ENCODE measurements around the gene SNAI1.

DNA sequence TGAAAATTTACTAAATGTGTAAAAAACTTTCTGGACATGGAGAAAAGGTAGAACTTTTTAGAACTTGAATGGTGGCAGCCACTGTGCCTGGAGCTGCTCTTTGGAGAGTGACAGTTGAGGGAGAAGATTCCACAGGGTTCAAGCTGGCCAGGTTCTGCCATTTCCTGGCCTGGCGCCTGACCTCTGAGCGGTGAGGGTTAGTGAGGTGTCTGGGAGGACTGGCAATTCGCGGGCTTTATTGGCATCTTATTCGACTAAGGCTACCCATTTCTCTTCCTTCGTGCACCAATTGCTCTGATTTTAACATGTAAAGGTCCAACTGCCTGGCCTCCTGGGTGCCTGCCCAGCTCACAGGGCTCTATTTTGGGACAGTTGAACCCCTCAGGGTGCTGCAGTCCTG is 2.4 kb downstream of the SNAI1 start:
- TF ChIP-seq, protein P1, sequence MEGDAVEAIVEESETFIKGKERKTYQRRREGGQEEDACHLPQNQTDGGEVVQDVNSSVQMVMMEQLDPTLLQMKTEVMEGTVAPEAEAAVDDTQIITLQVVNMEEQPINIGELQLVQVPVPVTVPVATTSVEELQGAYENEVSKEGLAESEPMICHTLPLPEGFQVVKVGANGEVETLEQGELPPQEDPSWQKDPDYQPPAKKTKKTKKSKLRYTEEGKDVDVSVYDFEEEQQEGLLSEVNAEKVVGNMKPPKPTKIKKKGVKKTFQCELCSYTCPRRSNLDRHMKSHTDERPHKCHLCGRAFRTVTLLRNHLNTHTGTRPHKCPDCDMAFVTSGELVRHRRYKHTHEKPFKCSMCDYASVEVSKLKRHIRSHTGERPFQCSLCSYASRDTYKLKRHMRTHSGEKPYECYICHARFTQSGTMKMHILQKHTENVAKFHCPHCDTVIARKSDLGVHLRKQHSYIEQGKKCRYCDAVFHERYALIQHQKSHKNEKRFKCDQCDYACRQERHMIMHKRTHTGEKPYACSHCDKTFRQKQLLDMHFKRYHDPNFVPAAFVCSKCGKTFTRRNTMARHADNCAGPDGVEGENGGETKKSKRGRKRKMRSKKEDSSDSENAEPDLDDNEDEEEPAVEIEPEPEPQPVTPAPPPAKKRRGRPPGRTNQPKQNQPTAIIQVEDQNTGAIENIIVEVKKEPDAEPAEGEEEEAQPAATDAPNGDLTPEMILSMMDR (IDR thresholded peaks at IDR 0.05; ENCODE audit: borderline replicate concordance, extremely low read depth, low read length, poor library complexity, severe bottlenecking) = no peak
- TF ChIP-seq EZH2 (IDR thresholded peaks at IDR 0.05; ENCODE audit: borderline replicate concordance, low read depth, low read length, severe bottlenecking) = no peak

All from DND-41 (cell line).